HG02623 (cell line): ENCODE results near the gene NSF.
"Not testable (repeated sequence)": the region's sequence is repeated elsewhere in the genome, so short reads cannot be mapped to it uniquely, and the experiment has no call there.

Source experiments
- ATAC-seq: cut with Tn5 transposase; IDR thresholded peaks from one replicate; pipeline ENCODE4 v1.9.1; 2021; ENCODE audit warnings: moderate library complexity; ENCODE audit not compliant: unreplicated experiment

NSF gene

DNA sequence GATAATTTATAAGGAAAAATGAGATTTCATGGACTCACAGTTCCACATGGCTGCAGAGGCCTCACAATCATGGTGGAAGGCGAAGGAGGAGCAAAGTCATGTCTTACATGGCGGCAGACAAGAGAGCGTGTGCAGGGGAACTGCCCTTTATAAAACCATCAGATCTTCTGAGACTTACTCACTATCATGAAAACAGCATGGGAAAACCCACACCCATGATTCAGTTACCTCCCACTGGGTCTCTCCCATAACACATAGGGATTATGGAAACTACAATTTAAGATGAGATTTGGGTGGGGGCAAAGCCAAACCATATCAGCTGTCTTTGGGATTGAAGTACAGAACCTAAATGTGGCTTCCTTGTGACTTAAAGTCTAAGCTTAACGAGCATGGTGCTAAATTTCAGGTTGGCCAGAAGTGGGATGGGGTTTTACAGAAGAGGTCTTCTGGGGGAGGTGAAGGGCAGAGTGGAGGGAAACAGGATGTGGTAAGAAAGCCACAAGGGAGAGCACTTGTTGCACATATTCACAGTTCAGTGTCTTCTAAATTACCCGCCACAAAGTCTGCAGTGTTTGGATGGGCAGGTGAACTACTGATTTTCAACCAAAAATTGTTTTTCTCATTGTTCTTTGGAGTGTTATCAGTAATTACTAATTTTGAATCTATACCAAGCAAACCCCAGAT, 38.4 kb downstream of the NSF start:
- not testable (repeated sequence) for ATAC-seq

DNA sequence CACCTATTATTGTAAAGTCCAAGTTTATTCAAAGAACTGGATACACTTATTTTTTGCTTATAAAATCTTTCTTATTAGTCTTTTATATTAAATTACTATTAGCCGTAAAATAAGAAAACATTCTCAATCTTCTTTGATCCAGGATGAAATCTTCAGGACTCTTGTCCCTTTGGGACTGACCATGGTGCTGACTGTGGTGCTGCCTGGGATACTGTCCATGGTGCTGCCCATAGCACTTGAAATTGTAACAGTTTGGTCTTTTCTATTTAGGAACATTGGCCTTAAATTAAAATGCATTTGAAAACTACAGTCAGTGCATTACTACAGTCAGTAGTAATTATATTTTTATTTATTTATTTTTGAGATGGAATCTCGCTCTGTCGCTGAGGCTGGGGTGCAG, 41.7 kb downstream of the NSF start:
- ATAC-seq, result not testable (repeated sequence)

DNA sequence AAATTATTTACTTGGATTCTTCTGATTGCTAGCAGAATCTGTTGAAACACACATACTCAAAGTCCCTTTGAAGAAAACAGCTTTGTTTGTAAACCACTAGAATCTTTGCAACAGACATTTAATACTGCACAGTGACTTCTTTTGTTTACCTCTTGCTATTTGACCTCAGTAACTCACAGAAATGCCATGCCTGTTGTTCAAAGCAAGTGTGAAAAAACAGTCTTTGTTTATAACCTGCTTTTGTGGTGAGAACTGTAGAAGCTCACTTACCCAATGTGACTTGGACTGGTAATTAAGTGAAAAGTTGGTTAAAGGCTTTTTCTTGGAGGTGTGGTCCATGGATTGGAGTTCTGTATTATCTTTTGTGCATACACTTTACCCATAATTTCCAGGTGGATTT, 44.4 kb downstream of the NSF start:
- ATAC-seq, result not testable (repeated sequence)

DNA sequence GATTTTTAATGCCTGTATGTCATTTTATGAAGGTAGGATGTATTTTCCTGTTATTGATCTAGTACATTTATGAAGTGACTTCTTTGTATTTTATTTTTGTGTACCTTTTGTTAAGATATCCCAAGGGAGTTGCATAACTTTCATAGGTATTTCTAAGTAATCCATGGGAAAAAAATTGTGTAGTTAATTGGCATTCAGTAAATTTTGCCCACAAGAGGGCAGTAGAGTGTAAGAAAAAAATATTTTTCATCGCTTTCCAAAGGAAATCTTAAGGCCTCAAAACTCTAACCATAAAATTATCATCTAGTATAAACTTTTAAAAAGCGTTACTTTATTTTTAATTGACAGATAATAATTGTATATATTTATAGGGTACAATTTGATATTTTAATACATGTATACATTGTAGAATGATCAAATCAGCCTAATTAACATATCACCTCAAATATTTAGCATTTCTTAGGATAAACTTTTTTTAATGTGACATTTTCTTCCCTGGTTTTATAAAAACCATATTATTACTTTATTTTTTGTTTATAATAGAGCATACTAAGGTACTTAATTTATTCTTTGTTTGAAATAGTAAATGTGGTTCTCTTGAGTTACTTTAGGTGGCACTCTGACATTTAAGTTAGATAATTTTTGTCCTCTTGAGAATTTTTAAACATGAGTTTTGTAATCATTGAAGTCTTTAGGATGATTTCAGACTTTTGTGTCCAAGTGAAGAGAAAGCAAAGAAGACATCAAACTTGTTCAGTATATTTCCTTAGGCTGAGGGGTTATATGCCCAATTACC, 51.6 kb downstream of the NSF start:
- not testable (repeated sequence) for ATAC-seq

DNA sequence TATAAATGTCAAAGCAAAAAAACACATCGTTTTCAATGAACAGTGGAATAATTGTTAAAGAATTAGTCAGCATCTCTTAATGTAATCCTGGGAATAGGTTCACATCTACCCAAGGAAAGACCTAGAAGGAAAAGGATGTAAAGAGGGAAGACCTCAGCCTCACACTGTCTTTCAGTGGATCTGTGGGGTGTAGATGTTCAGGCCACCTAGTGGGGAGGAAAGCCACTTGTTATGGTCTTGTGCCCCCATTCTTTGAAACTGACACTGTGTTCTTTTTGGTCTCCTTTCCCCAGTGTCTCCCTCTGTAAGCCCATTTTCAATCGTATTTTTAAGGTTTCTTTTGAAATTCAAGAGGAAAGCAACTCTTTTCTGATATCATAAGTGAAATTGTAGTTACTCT, 56.8 kb downstream of the NSF start:
- ATAC-seq, result not testable (repeated sequence)

DNA sequence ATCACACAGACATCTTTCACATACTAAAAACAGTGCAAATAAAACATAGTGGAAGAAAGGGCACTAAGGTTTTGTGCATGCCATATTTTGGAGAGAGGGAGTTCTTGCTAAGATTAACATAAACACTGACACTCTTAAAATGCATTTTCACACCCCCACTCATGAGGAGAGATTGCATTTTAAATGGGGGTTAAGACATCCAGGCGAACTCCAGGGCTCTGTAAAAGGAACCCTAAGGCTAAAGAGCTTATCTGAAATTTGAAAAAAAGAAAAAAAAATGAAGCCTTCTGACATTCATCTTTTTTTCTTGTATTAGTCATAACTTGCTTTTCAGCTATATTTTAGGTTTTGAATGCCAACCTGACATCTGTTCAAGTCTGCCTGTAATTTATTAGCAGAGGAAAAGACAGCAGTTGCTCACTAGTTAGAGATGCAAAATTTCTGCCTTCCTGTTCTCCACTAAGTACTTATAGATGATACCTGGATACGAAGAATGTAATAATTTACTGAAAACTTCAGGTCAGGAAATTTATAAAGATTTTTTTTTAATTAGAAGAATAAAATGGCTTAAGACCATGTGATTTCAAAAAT, 57.3 kb downstream of the NSF start:
- ATAC-seq, result not testable (repeated sequence)

DNA sequence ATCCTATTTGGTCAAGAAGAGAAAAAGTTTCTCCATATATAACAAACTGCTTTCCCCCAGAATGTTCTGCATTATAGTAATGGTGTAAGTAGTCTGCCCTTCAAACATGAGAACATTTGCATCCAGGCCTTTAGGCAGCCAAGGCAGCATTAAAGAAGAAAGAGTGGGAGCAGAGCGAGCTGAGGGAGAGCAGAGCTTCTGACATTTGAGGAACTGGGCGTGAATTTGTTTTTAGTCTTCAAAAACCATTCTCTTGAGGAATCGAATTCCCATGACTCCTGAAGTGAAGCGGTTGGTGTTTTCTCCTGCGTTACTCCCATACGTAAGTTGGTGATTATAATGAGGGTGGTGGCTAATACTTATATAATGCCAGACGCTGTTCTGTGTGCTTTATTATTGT, 58.8 kb downstream of the NSF start:
- ATAC-seq, result not testable (repeated sequence)

DNA sequence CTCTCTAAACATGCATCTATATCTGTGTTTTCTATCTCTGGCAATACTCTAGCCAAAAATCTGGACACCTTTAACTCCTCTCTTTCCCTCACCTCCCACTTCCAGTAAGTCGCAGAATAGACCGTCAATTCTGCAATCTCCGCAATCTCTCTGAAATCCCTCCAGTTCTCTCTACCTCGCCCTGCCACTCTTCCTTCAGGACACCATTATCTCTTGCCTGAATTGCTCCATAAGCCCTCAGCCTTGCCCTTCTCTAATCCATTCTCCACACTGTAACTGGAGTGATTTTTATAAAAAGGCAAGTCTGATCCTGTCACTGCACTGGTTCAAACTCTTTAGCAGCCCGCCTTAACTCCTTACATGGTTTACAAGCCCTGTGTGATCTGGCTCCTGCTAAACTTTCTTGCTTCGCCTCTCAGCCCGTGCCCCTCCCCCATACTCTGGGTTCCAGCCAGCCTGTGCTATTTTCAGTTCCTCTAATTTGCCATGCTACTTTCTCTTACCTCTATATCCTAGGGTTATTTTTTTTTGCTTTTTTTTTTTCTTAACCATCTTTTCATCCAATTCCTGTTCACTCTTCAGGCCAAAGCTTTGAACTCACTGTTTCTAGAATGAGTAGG, 61.7 kb downstream of the NSF start:
- ATAC-seq, result not testable (repeated sequence)

DNA sequence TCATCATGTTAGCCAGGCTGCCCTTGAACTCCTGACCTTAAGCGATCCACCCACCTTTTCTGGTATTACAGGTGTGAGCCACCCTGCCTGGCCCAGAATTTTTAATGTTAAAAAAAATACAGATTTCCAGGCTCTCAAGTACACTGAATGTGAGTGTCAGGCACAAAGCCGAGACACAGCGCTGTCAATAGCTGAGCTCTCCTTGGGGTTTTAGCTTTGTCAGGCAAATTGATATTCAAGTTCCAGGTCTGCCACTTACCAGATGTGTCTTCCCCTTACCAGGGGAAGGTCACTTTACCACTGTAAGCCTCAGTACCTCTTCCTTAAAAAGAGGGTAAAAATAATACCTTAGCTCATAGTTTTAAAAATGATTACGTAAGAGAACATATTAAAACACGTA, 67.8 kb downstream of the NSF start:
- ATAC-seq, result not testable (repeated sequence)

DNA sequence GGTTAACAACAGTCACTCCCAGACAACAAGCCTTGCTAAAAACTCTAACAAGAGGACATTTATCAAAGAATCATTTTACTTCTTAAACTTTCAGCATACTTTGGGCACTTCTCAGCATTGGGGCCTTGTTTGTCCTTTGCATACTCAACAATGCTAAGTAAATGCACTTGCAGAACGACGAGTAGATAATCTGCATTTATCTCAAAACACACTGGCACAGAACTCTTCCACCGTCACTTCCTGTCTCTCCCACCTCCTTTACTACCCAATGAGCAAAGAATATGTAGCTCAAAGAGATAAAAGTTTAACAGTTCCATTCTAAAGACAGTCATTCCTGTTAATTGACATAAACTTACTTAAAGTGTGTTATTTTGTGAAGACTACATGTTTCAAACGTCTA, 69.2 kb downstream of the NSF start:
- ATAC-seq, result not testable (repeated sequence)

DNA sequence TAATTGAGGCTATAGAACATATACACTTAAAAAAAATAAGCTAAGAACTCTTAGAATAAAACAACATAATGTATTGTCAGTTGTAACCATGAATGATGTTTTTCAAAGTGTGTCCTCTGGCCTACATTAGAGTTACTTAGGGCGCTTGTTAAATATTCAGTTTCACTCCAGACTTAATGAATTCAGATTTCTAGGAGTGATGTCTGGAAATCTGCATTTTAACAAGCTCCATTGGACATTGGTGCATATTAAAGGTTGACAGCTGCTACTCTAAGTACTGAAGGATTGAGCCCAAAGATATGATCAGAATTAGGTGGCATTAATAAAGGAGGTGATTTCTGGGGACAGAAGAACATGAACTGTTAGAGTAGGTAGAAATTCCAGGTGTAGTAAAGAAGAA, 72.7 kb downstream of the NSF start:
- ATAC-seq, result not testable (repeated sequence)

DNA sequence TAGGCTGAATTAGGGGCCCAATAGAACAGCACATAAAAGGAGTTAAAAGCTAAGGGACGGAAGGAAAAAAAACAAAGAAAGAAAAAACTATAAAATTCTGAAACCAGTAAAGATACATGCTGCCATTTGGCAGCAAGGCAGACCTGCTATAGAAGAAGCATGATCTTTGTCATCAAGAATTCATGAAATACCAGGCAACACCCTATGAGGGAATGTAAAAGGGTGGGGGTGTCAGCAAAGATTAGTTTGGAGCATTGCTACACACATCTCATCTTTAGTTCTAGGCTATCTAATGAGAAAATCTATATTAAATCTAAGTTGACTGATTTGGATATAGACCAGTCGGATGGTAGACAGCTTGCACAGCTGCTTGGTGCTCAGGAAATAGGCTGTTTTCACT, 73.1 kb downstream of the NSF start:
- ATAC-seq, result not testable (repeated sequence)

DNA sequence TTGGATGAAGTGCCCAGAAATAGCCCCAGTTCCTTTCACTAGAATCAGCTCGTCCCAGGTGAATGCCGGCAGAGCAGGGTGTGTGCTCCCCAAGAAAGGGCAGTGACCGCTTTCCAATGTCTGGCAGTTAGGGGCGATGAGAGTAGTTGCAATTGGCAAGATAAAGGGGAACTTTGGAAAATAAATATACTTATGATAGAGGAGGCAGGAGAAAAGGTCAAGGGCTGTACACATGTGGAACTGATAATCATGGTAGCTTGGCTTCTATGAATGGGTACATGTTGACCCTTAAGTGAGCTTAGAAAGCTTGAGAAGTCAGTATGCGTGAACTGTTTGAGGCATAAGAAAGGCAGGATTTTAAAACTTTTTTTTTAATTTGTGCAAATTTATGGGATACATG, 75.5 kb downstream of the NSF start:
- ATAC-seq, result not testable (repeated sequence)

DNA sequence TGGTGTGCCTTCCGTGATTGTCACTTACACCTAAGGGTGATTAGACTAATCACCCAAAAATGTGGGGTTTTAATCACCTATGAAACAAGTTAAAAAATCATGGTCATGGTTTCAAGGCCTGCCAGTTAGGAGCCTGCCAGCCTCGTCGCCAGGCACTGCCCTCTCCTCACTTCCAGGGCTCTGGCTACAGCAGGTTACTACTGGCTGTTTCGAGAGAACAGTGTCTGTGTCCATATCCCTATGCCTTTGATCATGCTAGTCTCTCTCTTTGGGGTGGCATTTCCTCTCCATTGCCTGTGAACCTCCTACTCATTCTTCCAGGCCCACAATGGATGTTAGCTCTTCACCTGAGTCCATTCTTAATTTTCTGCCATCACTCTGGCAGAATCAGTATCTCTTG, 80.3 kb downstream of the NSF start:
- ATAC-seq, result not testable (repeated sequence)

DNA sequence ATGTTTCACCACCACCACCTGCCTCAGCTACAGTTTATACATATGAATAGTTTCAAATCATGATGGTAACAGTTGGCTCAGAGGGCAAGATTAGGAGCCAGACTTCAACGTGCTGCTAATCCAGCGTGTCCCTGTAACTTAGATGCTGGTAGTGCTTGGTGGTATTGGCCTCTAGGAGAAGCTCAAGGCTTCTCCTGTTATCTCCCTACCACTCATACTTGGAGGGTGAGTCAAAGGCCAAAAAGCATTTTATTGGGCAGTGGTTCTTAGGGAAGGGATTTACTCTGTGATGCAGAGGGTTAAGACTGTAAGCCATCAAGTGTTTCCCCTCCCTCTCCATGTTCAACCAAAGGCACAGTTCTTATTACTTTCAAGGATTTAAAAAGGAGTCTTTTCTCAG, 82.3 kb downstream of the NSF start:
- ATAC-seq, result not testable (repeated sequence)

DNA sequence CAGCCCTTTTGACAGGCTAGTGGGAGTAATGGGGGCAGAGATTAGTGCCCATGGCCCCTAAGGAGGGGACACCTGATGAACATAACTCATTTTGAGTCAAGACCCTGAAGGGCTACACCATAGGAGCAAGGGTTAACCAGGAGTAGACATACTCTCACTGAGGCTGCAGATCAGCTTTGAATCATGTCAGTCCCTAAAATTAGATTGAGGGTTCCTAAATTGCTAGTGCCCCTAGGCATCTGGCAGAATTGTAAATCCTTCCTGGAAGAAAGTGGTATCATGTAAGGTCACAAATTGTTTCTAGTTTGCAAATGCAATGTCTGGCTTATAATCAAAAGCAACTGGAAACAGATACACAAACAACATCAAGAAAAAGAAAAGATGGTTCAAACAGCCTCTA, 87.3 kb downstream of the NSF start:
- not testable (repeated sequence) for ATAC-seq

DNA sequence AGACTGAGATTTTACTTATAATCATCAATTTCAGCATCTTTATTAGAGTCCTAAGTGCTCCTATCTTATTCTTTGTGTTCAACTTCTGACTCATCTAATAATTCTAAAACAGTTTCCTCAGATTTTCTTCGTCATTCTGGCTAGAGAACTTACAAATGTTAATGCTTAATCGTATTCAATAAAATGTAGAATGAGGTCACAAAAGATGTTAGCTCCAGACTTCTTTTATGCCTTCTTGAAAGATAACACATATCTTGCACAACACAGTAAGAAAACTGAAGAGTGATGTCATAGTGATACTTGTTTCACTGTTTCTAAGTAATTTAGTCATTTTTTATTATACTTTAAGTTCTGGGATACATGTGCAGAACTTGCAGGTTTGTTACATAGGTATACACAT, 93.2 kb downstream of the NSF start:
- ATAC-seq, result not testable (repeated sequence)

DNA sequence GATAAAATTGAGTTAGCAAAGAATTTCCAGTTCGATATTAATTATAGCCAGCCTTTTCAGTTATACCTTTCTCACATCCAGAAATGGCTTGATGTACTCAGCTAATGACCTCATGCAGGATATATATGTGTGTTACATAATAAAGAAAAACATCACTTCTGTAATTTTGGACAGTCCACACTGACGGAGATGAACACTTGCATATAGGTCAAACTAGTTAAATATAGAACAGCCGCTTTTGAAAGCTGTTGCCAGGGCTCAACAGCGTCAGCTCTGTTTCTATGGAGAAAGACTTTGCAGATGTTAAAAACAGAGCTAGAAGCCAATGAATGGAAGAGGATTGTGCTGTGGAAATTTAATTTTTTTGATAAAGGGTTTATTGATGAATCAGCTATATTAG, 94.8 kb downstream of the NSF start:
- ATAC-seq, result not testable (repeated sequence)

DNA sequence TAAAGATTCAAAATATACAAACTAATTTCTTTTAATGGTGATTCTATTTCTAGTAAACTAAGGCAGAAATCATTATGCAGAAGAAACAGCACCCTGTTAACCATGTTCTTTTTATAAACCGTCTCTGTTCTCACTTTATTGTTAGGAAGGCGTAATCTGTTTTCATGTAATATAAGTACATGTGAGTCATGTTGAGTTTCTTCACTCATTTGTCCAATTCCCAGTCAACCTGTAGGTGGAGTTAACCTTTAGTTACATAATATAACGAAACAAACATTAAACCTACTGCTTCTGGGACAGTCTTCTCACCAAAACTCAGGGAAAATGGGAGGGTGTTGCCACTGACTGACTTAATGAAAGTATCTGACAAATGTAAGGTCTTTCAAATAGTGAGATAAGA, 101.7 kb downstream of the NSF start:
- ATAC-seq, result not testable (repeated sequence)

DNA sequence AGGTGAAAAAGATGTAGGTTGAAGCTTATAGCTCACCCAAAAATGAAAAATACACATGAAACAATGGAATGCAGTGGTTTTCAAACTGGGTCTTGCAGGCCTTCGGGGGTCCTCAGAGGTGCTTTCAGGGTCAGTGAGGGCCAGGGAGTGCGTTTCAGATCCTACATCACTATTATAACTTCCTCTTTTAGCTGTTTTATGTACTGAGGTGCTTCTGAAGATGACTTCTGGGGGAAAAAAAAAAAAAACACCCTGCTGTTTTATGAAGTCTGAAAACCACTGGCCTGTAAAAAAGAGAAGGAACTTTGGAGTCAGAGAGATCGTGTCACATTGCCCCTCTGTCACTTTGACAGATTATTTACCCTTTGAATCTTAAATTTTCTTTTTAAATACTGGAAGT, 102.8 kb downstream of the NSF start:
- ATAC-seq, result not testable (repeated sequence)

DNA sequence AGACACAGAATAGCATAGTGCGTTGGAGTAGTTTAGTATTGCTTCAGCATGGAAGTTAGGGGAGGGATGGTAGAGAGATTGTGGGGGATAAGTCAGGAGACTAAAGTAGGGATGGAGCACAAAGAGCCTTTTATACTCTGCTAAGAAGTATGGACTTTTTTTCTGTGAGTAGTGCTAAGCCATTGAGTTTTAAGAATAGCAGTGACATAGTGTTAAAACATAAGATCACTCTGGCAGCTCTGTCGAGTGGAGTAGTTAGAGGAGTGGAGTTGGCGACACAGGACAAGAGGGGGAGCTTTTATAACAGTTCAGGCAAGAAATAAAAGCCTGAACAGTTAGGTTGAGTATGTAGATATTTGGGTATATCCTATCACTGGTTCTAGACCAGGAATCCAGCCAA, 106.1 kb downstream of the NSF start:
- ATAC-seq, result not testable (repeated sequence)
